Activated T-cell treated with anti-CD3 and anti-CD28 coated beads, Interleukin-2, amount 50 U/mL, for 4 hours (primary cell): ENCODE data around the gene LRIT1. TPM values are rescaled to one million over a fixed set of nuclear protein-coding genes. Genes with fewer than 3 reads are reported as not detected.

ENCODE experiments used
- total RNA-seq, 3 donors: library from RNA; stranded (reverse); gene quantifications; one replicate each; pipeline ENCODE4 v1.2.1, GENCODE V29; 2021

The LRIT1 gene
- total RNA-seq, 3 donors from 2014 or later: not detected

Other genes starting within 250 kb of the LRIT1 start
- 100 to 1,000 TPM; 206 to 234 (median 220) TPM for gene GHITM, start 102.0 kb downstream of the LRIT1 start, total RNA-seq
- not detected for gene GPR15LG, start 67.7 kb downstream of the LRIT1 start, total RNA-seq
- gene CDHR1, start 47.0 kb downstream of the LRIT1 start, total RNA-seq: 1 to 10 TPM in 1 of 3 donors, under 1 TPM in 2; 0.22 to 1.3 (median 0.28) TPM
- not detected for gene LRIT2, start 16.0 kb downstream of the LRIT1 start, total RNA-seq
- not detected for gene RGR, start 3.5 kb upstream of the LRIT1 start, total RNA-seq
- gene CCSER2, start 87.0 kb upstream of the LRIT1 start, total RNA-seq: 10 to 100 TPM; 37.1 to 42.0 (median 40.9) TPM